HepG2 (cell line): Measurements from ENCODE around the gene SIK2. TPM values are rescaled to one million over a fixed set of nuclear protein-coding genes. Genes with fewer than 3 reads are reported as not detected.

Source experiments
- CC2D1A ChIP-seq: sonication (generic); formaldehyde crosslinking; IDR thresholded peaks from 2 replicates; pipeline ENCODE4 v1.8.1; 2023; ENCODE audit warnings: mild to moderate bottlenecking, missing genetic modification reagents
- HIC2 ChIP-seq: sonication (generic); formaldehyde crosslinking; IDR thresholded peaks from 2 replicates; pipeline ENCODE4 v1.9.0; 2022; ENCODE audit warnings: low read depth, missing genetic modification reagents
- ZNF274 ChIP-seq: sonication (generic); formaldehyde crosslinking; IDR thresholded peaks from 2 replicates; pipeline ENCODE4 v1.5.1; 2020; ENCODE audit warnings: mild to moderate bottlenecking, missing genetic modification reagents
- ZNF318 ChIP-seq: sonication (generic); formaldehyde crosslinking; IDR thresholded peaks from 2 replicates; pipeline ENCODE4 v1.4.0; 2020; ENCODE audit warnings: mild to moderate bottlenecking, missing genetic modification reagents
- ZNF34 ChIP-seq: sonication (generic); formaldehyde crosslinking; IDR thresholded peaks from 2 replicates; pipeline ENCODE4 v1.4.0; 2020; ENCODE audit warnings: mild to moderate bottlenecking, missing genetic modification reagents, borderline replicate concordance
- ZNF543 ChIP-seq: sonication (generic); formaldehyde crosslinking; IDR thresholded peaks from 2 replicates; pipeline ENCODE4 v1.4.0; 2020; ENCODE audit warnings: mild to moderate bottlenecking, missing genetic modification reagents
- ZNF777 ChIP-seq: sonication (generic); formaldehyde crosslinking; IDR thresholded peaks from 2 replicates; pipeline ENCODE4 v1.4.0; 2020; ENCODE audit warnings: missing genetic modification reagents
- polyA plus RNA-seq, 8 experiments: library from polyadenylated mRNA; depleted of rRNA in 3 of 8; stranded (reverse) in 7 of 8; unstranded in 1 of 8; fragments of >200 nt; fragmentation: Illumina TruSeq in 4 of 8; extraction: Trizol in 4 of 8; gene quantifications; 2 replicates each; pipeline versions ENCODE4 v1.2.1 to v1.2.3, GENCODE V29; 2011 to 2016; ENCODE audit warnings: low read depth in 4 of 8, missing spikeins in 1 of 8, mixed read lengths in 1 of 8; ENCODE audit not compliant: insufficient read depth in 1 of 8
- total RNA-seq, 5 experiments: library from RNA; depleted of rRNA; stranded (reverse); fragments of >200 nt; fragmentation: Illumina TruSeq; extraction: Trizol; gene quantifications; 2 replicates each; pipeline ENCODE4 v1.2.3, GENCODE V29; 2016; ENCODE audit warnings: low read depth in 1 of 5
- TF ChIP-seq, protein P1 (sequence below): sonication (generic); formaldehyde crosslinking; IDR thresholded peaks from 2 replicates; pipeline ENCODE4 v1.5.0; 2020; ENCODE audit warnings: mild to moderate bottlenecking, missing genetic modification reagents, borderline replicate concordance
- TF ChIP-seq, protein P2 (sequence below): sonication (generic); formaldehyde crosslinking; conservative IDR thresholded peaks from 2 replicates; pipeline ENCODE4 v1.4.0; 2020; ENCODE audit warnings: missing genetic modification reagents
- TF ChIP-seq, protein P3 (sequence below): IDR thresholded peaks from 2 replicates; pipeline ENCODE4 v1.6.1; 2012; ENCODE audit warnings: low read depth, low read length, improper control_type of control experiment

Gene SIK2
- total and polyA plus RNA-seq, 2 of the 13 experiments (the other 11 are each of a cell fraction or from before 2014, with no cell fraction given), result 8.1 to 15.4 TPM

GRCh38 chr11:111601979-111602864 lies at the start of gene SIK2 (continued):
- TF ChIP-seq HIC2 (0 out of 2 replicates have a peak, but pooled peaks have one; percentile 19), ZNF543 (CRISPR knock-in tag) (no peak), CC2D1A (CRISPR knock-in tag) (no peak), ZNF777 (no peak; the same call in 1 of the 2 replicates), ZNF318 (CRISPR knock-in tag) (no peak), ZNF274 (CRISPR knock-in tag) (peak; percentile 75; the same call in 1 of the 2 replicates), ZNF34 (CRISPR knock-in tag) (no peak; the same call in 1 of the 2 replicates)
- TF ChIP-seq, protein P1, sequence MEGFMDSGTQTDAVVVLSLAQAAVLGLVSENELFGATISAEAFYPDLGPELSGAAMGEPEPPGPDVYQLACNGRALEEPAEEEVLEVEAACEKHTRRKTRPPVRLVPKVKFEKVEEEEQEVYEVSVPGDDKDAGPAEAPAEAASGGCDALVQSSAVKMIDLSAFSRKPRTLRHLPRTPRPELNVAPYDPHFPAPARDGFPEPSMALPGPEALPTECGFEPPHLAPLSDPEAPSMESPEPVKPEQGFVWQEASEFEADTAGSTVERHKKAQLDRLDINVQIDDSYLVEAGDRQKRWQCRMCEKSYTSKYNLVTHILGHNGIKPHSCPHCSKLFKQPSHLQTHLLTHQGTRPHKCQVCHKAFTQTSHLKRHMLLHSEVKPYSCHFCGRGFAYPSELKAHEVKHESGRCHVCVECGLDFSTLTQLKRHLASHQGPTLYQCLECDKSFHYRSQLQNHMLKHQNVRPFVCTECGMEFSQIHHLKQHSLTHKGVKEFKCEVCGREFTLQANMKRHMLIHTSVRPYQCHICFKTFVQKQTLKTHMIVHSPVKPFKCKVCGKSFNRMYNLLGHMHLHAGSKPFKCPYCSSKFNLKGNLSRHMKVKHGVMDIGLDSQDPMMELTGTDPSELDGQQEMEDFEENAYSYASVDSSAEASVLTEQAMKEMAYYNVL (CRISPR knock-in tag), result peak; percentile 86; the same call in 1 of the 2 replicates
- TF ChIP-seq, protein P2, sequence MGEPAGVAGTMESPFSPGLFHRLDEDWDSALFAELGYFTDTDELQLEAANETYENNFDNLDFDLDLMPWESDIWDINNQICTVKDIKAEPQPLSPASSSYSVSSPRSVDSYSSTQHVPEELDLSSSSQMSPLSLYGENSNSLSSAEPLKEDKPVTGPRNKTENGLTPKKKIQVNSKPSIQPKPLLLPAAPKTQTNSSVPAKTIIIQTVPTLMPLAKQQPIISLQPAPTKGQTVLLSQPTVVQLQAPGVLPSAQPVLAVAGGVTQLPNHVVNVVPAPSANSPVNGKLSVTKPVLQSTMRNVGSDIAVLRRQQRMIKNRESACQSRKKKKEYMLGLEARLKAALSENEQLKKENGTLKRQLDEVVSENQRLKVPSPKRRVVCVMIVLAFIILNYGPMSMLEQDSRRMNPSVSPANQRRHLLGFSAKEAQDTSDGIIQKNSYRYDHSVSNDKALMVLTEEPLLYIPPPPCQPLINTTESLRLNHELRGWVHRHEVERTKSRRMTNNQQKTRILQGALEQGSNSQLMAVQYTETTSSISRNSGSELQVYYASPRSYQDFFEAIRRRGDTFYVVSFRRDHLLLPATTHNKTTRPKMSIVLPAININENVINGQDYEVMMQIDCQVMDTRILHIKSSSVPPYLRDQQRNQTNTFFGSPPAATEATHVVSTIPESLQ (CRISPR knock-in tag), result no peak
- TF ChIP-seq, protein P3, sequence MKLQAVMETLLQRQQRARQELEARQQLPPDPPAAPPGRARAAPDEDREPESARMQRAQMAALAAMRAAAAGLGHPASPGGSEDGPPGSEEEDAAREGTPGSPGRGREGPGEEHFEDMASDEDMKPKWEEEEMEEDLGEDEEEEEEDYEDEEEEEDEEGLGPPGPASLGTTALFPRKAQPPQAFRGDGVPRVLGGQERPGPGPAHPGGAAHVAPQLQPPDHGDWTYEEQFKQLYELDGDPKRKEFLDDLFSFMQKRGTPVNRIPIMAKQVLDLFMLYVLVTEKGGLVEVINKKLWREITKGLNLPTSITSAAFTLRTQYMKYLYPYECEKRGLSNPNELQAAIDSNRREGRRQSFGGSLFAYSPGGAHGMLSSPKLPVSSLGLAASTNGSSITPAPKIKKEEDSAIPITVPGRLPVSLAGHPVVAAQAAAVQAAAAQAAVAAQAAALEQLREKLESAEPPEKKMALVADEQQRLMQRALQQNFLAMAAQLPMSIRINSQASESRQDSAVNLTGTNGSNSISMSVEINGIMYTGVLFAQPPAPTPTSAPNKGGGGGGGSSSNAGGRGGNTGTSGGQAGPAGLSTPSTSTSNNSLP, result peak; percentile 66; the same call in 1 of the 2 replicates
